Endothelial cell of umbilical vein (primary cell): ENCODE data around the gene DUSP3.

Source experiments
- CTCF ChIP-seq, 2 donors: IDR thresholded peaks; 1 replicate in 1 of 2; 2 replicates in 1 of 2; pipeline ENCODE4 v1.5.1; 2011; ENCODE audit warnings: low read length in 2 of 2, mild to moderate bottlenecking in 2 of 2, moderate library complexity in 2 of 2, control low read depth in 1 of 2, inconsistent platforms in 1 of 2, low read depth in 1 of 2; ENCODE audit not compliant: insufficient read depth in 1 of 2; ENCODE audit errors: extremely low read depth in 1 of 2
- JUN ChIP-seq: IDR thresholded peaks from 2 replicates; pipeline ENCODE4 v1.6.1; 2011; ENCODE audit warnings: borderline replicate concordance, low read depth; ENCODE audit not compliant: insufficient read length, insufficient read depth

GRCh38 chr17:43791589-43791988, 12.8 kb upstream of the DUSP3 start:
- TF ChIP-seq CTCF (IDR thresholded peaks at IDR 0.05; ENCODE audit: extremely low read depth in 1 of 2, insufficient read depth in 1 of 2, low read depth in 1 of 2, low read length in 2 of 2) (no peak), JUN (no peak)
